ENCODE measurements around the gene ADGRL3.

Gene ADGRL3

GRCh38 chr4:61997831-61998230 is 797.7 kb downstream of the ADGRL3 start:
- no peak for DNase-seq (ENCODE audit: low read depth)

GRCh38 chr4:62003695-62004094 is 803.6 kb downstream of the ADGRL3 start:
- DNase-seq (ENCODE audit: low read depth), result no peak

DNA sequence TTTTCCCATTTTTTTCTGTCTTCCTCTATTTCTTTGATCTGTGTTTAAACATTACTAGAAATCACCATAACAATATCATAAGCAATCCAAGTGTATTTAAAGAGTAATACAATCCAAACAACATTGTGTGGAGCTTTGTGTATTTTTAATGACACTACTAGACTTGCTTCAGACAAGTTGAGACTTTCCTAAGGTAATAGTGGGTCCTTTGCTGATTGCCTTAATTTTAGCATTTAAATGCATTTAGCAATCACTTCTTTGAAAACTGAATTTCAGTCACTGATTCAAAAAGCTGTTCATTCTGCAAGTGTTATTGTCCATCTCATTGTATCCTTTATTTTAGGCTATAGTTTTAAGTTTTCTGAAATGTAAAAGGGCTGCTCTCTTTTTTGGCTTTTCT is 804.8 kb downstream of the ADGRL3 start:
- DNase-seq (ENCODE audit: low read depth), result no peak

DNA sequence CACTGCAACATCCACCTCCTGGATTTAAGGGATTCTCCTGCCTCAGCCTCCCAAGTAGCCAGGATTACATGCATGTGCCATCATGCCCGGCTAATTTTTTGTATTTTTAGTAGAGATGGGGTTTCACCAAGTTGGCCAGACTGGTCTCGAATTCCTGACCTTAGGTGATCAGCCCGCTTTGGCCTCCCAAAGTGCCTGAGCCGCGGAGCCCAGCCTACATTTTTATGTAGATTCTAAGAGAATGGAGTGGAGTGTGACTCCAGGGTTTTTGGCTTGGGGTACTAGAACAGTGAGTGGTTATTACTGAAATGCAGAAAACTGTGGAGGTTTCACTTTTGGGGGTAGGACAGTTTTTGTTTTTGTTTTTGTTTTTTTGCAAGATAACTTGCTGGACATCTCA is 806.0 kb downstream of the ADGRL3 start:
- no peak for DNase-seq (ENCODE audit: low read depth)

- no peak for DNase-seq (ENCODE audit: low read depth)
These were observed 815.1 kb downstream of the ADGRL3 start for GRCh38 chr4:62015043-62015739.

GRCh38 chr4:62018537-62018936 is 818.4 kb downstream of the ADGRL3 start:
- no peak for DNase-seq (ENCODE audit: low read depth)

DNA sequence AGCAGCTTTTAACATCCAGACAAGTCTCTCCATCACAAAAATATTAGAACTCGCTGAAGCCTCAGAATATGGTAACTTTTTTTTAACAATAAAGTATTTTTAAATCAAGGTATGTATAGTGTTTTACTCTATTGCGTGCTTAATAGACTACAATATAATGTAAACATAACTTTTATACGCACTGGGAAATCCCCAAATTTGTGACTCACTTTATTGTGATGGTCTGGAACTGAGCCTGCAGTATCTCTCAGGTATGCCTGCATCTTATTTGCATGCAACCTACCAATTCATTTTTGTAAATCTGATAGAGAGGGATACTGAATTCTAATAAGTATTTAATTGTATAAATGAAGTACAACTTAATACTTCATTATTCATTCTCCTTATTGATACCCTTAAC is 823.5 kb downstream of the ADGRL3 start:
- DNase-seq (ENCODE audit: low read depth), result no peak

GRCh38 chr4:62028745-62029144 is 828.6 kb downstream of the ADGRL3 start:
- DNase-seq (ENCODE audit: low read depth), result no peak

- no peak for DNase-seq (ENCODE audit: low read depth)
These were observed 830.8 kb downstream of the ADGRL3 start for GRCh38 chr4:62030958-62031357.

DNA sequence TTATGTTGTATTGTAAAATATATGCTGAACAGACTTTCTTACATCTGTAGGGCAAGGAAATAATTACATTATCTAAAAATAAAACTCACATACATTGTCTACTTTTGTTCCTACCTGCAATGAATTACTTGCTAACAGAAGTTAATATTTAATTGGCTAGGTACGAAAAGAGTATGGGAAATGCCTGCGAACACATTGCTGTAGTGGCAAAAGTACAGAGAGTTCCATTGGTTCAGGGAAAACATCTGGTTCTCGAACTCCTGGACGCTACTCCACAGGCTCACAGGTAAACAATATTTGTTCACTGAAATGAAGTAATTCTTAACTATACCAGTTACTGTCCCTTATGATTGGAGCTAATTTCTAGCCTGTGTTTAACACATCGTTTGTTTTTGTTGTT is 837.4 kb downstream of the ADGRL3 start:
- DNase-seq (ENCODE audit: low read depth), result no peak

- no peak for DNase-seq (ENCODE audit: low read depth)
These were observed 851.2 kb downstream of the ADGRL3 start for GRCh38 chr4:62051332-62051731.

DNA sequence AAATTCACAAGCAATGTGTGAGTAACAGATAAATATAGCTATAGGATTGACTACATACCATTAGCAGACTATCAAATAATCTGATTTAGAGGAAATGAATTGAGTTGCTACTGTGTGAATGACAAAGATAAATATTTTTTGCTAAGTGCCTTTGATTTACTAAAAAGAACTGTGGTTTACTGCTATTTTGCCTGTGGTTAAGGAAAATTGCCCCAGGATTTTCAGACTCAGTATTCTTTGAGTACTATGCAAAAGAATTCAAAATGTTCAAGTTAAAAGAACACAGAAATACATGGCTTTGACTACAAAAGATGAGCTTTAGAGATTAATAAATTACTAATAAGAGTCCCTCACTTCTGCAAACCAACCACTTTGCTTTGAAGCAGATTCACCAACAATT is 853.8 kb downstream of the ADGRL3 start:
- no peak for DNase-seq (ENCODE audit: low read depth)

DNA sequence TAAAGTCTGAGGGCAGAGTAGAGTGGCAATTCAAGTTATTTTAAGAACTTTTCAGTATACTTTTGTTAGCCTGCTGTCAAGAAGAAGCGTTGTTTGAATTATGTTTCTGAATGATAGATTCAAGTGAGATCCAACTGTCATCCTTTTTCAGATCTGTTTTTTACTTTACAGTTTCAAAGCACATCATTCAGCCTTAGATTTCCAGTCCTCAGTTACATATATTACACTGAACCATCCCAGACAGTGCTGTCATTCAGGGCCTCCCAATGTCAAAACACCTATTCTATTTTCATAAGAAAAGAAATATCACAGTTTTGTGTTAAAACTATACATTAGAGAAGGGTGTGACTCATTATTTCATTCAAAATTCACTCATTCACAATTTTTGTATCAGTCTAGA is 856.9 kb downstream of the ADGRL3 start:
- no peak for DNase-seq (ENCODE audit: low read depth)

DNA sequence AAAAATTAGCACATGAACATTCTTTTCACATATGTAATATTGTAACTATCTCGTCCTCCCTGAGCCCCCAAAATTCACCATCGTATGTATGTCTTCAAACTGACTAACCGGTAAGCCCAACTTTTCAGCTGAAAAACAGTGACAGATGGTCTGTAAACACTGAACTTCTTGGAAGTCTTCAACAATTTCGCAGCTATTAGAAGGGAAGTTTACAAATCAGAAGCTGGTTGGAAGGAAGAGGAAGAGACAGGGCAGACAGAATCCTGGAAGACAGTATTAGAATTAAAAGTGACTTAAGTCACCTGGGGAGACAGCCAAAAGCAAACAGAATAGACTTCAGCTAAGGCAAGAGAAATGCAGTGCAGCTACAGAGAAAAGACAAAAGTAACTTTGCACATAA is 858.4 kb downstream of the ADGRL3 start:
- DNase-seq (ENCODE audit: low read depth), result no peak

DNA sequence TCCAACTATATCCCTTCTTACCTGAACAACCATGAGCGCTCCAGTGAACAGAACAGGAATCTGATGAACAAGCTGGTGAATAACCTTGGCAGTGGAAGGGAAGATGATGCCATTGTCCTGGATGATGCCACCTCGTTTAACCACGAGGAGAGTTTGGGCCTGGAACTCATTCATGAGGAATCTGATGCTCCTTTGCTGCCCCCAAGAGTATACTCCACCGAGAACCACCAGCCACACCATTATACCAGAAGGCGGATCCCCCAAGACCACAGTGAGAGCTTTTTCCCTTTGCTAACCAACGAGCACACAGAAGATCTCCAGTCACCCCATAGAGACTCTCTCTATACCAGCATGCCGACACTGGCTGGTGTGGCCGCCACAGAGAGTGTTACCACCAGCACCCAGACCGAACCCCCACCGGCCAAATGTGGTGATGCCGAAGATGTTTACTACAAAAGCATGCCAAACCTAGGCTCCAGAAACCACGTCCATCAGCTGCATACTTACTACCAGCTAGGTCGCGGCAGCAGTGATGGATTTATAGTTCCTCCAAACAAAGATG is 870.2 kb downstream of the ADGRL3 start:
- DNase-seq (ENCODE audit: low read depth), result no peak

GRCh38 chr4:62075089-62075488 is 875.0 kb downstream of the ADGRL3 start:
- no peak for DNase-seq (ENCODE audit: low read depth)

- no peak for DNase-seq (ENCODE audit: low read depth)
These were observed 875.4 kb downstream of the ADGRL3 start for GRCh38 chr4:62075521-62075920.

DNA sequence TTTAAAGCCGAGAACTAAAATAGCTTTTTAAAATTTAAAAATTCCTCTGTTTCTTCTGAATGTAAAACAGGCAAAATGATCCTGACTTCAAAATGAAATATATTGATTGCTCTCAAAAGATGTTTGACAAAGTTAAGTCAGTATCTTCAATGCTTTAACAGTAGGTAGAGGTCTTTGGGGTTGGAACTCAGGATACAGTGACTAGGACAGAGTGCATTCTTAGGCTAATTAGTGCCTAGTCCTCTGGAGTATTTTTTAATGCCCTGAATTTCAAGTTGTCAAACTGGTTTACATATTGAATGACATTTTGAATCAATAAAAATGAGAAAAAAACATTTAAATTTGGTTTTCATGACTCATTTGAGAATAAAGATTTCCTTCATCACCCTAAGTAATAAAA is 877.3 kb downstream of the ADGRL3 start:
- no peak for DNase-seq (ENCODE audit: low read depth)

GRCh38 chr4:62080431-62080830 is 880.3 kb downstream of the ADGRL3 start:
- DNase-seq (ENCODE audit: low read depth), result no peak

DNA sequence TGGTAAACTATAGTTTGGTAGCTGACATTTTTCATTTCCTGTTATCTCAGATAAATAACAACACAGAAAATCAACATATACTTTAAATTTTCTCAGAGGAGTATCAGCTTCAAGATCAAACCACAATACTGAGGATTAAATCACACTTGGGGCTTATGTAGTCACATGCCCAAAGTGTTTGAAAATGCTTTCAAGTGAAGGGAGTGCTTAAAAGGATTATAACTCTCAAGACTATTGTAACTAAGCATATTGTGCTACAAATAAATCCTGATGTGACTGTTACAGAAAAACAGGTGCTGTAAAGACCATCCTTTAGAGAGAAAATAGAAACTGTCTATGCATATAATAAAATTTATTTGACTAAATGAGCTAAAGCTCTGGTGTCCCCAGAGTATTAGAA is 887.6 kb downstream of the ADGRL3 start:
- no peak for DNase-seq (ENCODE audit: low read depth)

GRCh38 chr4:62093735-62094134 is 893.6 kb downstream of the ADGRL3 start:
- no peak for DNase-seq (ENCODE audit: low read depth)

DNA sequence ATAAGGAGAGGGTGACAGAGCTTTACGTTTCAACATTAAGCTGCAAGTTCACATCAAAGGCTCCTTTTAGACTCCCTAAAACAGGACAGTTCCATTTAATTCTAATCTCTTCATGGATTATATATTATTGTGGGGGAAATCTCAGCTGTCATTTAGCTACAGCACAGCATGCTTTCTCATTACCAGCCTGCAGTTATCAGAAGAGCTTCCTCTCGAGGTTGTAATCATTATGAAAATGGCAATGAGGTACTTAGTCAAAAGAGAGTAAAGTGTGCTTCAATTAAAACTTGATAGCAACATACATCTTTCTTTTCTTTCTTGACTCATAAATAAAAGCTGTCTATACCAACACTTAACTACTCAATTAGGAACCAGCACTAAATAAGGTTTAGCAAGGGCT is 896.8 kb downstream of the ADGRL3 start:
- no peak for DNase-seq (ENCODE audit: low read depth)

DNA sequence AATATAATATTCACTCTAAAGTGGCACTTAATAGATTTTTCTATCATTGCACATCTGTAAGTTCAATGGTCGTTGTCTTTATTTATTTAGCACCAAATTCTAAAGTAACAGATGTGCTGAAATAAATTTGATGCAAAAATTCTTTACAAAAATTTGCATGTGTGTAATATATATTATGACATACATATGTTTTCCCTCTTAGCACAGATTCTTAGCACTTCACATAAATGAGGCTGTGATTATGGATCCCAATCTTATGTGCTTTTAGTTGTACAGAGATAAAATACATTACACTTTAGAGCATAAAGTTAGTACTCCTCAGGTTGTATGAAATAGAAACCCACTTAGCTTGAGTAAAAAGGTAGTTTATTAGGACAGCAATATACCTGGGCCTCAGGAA is 915.1 kb downstream of the ADGRL3 start:
- DNase-seq (ENCODE audit: low read depth), result no peak

GRCh38 chr4:62117886-62118285 is 917.8 kb downstream of the ADGRL3 start:
- DNase-seq (ENCODE audit: low read depth), result no peak
